Astrocyte (in vitro differentiated cells and primary cell): ENCODE measurements around the gene C10orf62.

Experiments used
- EZH2 ChIP-seq: IDR thresholded peaks from 2 replicates; pipeline ENCODE4 v1.6.1; 2012; ENCODE audit warnings: mild to moderate bottlenecking, low read length, inconsistent platforms; ENCODE audit not compliant: insufficient read depth
- TF ChIP-seq, protein P1 (sequence below): IDR thresholded peaks from 2 replicates; pipeline ENCODE4 v1.5.1; 2011; ENCODE audit warnings: low read depth, mild to moderate bottlenecking, inconsistent platforms, low read length, moderate library complexity; ENCODE audit not compliant: insufficient read depth

GRCh38 chr10:97587183-97587582 lies 2.3 kb upstream of the C10orf62 start:
- TF ChIP-seq, protein P1, sequence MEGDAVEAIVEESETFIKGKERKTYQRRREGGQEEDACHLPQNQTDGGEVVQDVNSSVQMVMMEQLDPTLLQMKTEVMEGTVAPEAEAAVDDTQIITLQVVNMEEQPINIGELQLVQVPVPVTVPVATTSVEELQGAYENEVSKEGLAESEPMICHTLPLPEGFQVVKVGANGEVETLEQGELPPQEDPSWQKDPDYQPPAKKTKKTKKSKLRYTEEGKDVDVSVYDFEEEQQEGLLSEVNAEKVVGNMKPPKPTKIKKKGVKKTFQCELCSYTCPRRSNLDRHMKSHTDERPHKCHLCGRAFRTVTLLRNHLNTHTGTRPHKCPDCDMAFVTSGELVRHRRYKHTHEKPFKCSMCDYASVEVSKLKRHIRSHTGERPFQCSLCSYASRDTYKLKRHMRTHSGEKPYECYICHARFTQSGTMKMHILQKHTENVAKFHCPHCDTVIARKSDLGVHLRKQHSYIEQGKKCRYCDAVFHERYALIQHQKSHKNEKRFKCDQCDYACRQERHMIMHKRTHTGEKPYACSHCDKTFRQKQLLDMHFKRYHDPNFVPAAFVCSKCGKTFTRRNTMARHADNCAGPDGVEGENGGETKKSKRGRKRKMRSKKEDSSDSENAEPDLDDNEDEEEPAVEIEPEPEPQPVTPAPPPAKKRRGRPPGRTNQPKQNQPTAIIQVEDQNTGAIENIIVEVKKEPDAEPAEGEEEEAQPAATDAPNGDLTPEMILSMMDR, result no peak
- no peak for TF ChIP-seq EZH2
